SK-N-SH treated with all-trans-retinoic acid at 6 μM for 48 hours (cell line): Measurements from ENCODE around the gene ACAD9.

Experiments
- ATAC-seq: fragments of 200-7000 bp; cut with Tn5 transposase; 3 replicates; pipeline ENCODE4 v1.9.1; 2020; ENCODE audit warnings: mild to moderate bottlenecking, moderate library complexity
- BACH2 ChIP-seq: fragments of 250-450 bp; sonication (Bioruptor Pico); IDR thresholded peaks from 2 replicates; pipeline ENCODE4 v1.9.0; 2021; ENCODE audit warnings: mild to moderate bottlenecking, borderline replicate concordance
- CREB5 ChIP-seq: fragments of 250-450 bp; sonication (Bioruptor Pico); IDR thresholded peaks from 2 replicates; pipeline ENCODE4 v1.5.1; 2020; ENCODE audit warnings: low read depth, mild to moderate bottlenecking, moderate library complexity
- CSDC2 ChIP-seq: fragments of 250-450 bp; sonication (Bioruptor Pico); IDR thresholded peaks from 2 replicates; pipeline ENCODE4 v1.5.0; 2020; ENCODE audit warnings: mild to moderate bottlenecking, moderate library complexity
- ESRRG ChIP-seq: fragments of 250-450 bp; sonication (Bioruptor Pico); IDR thresholded peaks from 2 replicates; pipeline ENCODE4 v1.6.1; 2021; ENCODE audit warnings: mild to moderate bottlenecking
- GLIS3 ChIP-seq: fragments of 250-450 bp; sonication (Bioruptor Pico); IDR thresholded peaks from 2 replicates; pipeline ENCODE4 v1.5.0; 2020; ENCODE audit warnings: mild to moderate bottlenecking, moderate library complexity
- ISL1 ChIP-seq: fragments of 250-450 bp; sonication (Bioruptor Pico); IDR thresholded peaks from 2 replicates; pipeline ENCODE4 v2.1.2; 2022; ENCODE audit warnings: mild to moderate bottlenecking, moderate library complexity
- OSR1 ChIP-seq: fragments of 250-450 bp; sonication (Bioruptor Pico); IDR thresholded peaks from 2 replicates; pipeline ENCODE4 v1.8.0; 2022; ENCODE audit warnings: moderate library complexity, mild to moderate bottlenecking, inconsistent platforms
- RARB ChIP-seq: fragments of 250-450 bp; sonication (Bioruptor Pico); IDR thresholded peaks from 2 replicates; pipeline ENCODE4 v1.8.0; 2021; ENCODE audit warnings: mild to moderate bottlenecking, moderate library complexity
- SNAI2 ChIP-seq: fragments of 250-450 bp; sonication (Bioruptor Pico); IDR thresholded peaks from 2 replicates; pipeline ENCODE4 v1.5.0; 2020; ENCODE audit warnings: mild to moderate bottlenecking, moderate library complexity
- TCF4 ChIP-seq: fragments of 250-450 bp; sonication (Bioruptor Pico); IDR thresholded peaks from 2 replicates; pipeline ENCODE4 v1.8.0; 2021; ENCODE audit warnings: mild to moderate bottlenecking, moderate library complexity, borderline replicate concordance
- TOX ChIP-seq: fragments of 250-450 bp; sonication (Bioruptor Pico); IDR thresholded peaks from 2 replicates; pipeline ENCODE4 v1.8.0; 2021; ENCODE audit warnings: mild to moderate bottlenecking, moderate library complexity, borderline replicate concordance
- ZC3H10 ChIP-seq: fragments of 250-450 bp; sonication (Bioruptor Pico); IDR thresholded peaks from 2 replicates; pipeline ENCODE4 v1.5.1; 2021; ENCODE audit warnings: mild to moderate bottlenecking, moderate library complexity
- ZFP3 ChIP-seq: fragments of 250-450 bp; sonication (Bioruptor Pico); IDR thresholded peaks from 2 replicates; pipeline ENCODE4 v1.5.0; 2020; ENCODE audit warnings: mild to moderate bottlenecking, moderate library complexity
- ZNF70 ChIP-seq: fragments of 450-650 bp; formaldehyde crosslinking; IDR thresholded peaks from 2 replicates; pipeline ENCODE4 v1.5.0; 2020; ENCODE audit warnings: mild to moderate bottlenecking, moderate library complexity
- ZNF8 ChIP-seq: fragments of 450-650 bp; formaldehyde crosslinking; IDR thresholded peaks from 2 replicates; pipeline ENCODE4 v1.5.0; 2020; ENCODE audit warnings: mild to moderate bottlenecking, moderate library complexity
- TF ChIP-seq, protein P1 (sequence below): fragments of 250-450 bp; sonication (Bioruptor Pico); IDR thresholded peaks from 2 replicates; pipeline ENCODE4 v1.8.0; 2021; ENCODE audit warnings: low read depth, mild to moderate bottlenecking, moderate library complexity, borderline replicate concordance
- TF ChIP-seq, protein P2 (sequence below): fragments of 250-450 bp; sonication (Bioruptor Pico); IDR thresholded peaks from 2 replicates; pipeline ENCODE4 v1.5.0; 2020; ENCODE audit warnings: mild to moderate bottlenecking, moderate library complexity
- TF ChIP-seq, protein P3 (sequence below): fragments of 250-450 bp; sonication (Bioruptor Pico); IDR thresholded peaks from 2 replicates; pipeline ENCODE4 v1.8.0; 2020; ENCODE audit warnings: mild to moderate bottlenecking, moderate library complexity, borderline replicate concordance
- TF ChIP-seq, protein P4 (sequence below): fragments of 250-450 bp; sonication (Bioruptor Pico); IDR thresholded peaks from 2 replicates; pipeline ENCODE4 v1.5.1; 2021; ENCODE audit warnings: mild to moderate bottlenecking, moderate library complexity

ACAD9 gene

GRCh38 chr3:128848936-128849335 lies 30.5 kb upstream of the ACAD9 start:
- TF ChIP-seq, protein P1, sequence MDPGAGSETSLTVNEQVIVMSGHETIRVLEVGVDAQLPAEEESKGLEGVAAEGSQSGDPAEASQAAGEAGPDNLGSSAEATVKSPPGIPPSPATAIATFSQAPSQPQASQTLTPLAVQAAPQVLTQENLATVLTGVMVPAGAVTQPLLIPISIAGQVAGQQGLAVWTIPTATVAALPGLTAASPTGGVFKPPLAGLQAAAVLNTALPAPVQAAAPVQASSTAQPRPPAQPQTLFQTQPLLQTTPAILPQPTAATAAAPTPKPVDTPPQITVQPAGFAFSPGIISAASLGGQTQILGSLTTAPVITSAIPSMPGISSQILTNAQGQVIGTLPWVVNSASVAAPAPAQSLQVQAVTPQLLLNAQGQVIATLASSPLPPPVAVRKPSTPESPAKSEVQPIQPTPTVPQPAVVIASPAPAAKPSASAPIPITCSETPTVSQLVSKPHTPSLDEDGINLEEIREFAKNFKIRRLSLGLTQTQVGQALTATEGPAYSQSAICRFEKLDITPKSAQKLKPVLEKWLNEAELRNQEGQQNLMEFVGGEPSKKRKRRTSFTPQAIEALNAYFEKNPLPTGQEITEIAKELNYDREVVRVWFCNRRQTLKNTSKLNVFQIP (CRISPR knock-in tag) = no peak
- TF ChIP-seq CSDC2 (CRISPR knock-in tag) (no peak), SNAI2 (CRISPR knock-in tag) (no peak), GLIS3 (CRISPR knock-in tag) (no peak), ZNF70 (no peak), CREB5 (CRISPR knock-in tag) (no peak), RARB (no peak), ZFP3 (CRISPR knock-in tag) (no peak), TCF4 (no peak), ISL1 (CRISPR knock-in tag) (no peak)
- TF ChIP-seq, protein P2, sequence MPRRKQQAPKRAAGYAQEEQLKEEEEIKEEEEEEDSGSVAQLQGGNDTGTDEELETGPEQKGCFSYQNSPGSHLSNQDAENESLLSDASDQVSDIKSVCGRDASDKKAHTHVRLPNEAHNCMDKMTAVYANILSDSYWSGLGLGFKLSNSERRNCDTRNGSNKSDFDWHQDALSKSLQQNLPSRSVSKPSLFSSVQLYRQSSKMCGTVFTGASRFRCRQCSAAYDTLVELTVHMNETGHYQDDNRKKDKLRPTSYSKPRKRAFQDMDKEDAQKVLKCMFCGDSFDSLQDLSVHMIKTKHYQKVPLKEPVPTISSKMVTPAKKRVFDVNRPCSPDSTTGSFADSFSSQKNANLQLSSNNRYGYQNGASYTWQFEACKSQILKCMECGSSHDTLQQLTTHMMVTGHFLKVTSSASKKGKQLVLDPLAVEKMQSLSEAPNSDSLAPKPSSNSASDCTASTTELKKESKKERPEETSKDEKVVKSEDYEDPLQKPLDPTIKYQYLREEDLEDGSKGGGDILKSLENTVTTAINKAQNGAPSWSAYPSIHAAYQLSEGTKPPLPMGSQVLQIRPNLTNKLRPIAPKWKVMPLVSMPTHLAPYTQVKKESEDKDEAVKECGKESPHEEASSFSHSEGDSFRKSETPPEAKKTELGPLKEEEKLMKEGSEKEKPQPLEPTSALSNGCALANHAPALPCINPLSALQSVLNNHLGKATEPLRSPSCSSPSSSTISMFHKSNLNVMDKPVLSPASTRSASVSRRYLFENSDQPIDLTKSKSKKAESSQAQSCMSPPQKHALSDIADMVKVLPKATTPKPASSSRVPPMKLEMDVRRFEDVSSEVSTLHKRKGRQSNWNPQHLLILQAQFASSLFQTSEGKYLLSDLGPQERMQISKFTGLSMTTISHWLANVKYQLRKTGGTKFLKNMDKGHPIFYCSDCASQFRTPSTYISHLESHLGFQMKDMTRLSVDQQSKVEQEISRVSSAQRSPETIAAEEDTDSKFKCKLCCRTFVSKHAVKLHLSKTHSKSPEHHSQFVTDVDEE (CRISPR knock-in tag) = no peak
- TF ChIP-seq, protein P3, sequence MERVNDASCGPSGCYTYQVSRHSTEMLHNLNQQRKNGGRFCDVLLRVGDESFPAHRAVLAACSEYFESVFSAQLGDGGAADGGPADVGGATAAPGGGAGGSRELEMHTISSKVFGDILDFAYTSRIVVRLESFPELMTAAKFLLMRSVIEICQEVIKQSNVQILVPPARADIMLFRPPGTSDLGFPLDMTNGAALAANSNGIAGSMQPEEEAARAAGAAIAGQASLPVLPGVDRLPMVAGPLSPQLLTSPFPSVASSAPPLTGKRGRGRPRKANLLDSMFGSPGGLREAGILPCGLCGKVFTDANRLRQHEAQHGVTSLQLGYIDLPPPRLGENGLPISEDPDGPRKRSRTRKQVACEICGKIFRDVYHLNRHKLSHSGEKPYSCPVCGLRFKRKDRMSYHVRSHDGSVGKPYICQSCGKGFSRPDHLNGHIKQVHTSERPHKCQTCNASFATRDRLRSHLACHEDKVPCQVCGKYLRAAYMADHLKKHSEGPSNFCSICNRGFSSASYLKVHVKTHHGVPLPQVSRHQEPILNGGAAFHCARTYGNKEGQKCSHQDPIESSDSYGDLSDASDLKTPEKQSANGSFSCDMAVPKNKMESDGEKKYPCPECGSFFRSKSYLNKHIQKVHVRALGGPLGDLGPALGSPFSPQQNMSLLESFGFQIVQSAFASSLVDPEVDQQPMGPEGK (CRISPR knock-in tag) = no peak
- TF ChIP-seq, protein P4, sequence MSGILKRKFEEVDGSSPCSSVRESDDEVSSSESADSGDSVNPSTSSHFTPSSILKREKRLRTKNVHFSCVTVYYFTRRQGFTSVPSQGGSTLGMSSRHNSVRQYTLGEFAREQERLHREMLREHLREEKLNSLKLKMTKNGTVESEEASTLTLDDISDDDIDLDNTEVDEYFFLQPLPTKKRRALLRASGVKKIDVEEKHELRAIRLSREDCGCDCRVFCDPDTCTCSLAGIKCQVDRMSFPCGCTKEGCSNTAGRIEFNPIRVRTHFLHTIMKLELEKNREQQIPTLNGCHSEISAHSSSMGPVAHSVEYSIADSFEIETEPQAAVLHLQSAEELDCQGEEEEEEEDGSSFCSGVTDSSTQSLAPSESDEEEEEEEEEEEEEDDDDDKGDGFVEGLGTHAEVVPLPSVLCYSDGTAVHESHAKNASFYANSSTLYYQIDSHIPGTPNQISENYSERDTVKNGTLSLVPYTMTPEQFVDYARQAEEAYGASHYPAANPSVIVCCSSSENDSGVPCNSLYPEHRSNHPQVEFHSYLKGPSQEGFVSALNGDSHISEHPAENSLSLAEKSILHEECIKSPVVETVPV (CRISPR knock-in tag) = no peak
- ATAC-seq = no peak

DNA sequence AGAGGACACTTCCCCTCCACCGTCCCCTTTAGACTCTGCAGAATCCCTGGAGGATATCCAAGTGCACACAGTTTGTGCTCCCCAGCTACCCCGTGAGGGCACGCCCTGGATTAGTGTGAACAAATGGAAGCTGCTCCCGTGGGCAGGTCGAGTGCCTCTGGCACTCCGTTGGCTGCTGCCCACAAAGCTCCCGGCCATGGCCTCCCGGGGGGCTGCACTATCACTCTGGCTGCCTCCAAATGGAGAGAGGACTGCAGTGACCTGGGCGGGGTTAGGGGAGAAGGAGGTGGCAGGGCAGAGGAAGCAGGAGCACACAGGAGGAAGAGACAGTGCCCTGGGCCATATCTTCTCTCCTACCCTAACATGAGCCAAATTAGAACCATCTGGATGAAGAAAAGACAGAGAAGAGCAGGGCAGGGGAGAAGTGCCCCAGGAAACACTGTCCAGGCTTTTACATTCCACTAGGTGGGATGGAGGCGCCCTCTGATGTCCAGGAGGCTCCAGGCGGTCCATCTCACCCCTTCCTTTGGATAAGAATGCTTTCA lies 29.4 kb upstream of the ACAD9 start:
- ATAC-seq = peak; percentile 39
- no peak for TF ChIP-seq ZC3H10 (CRISPR knock-in tag)
- TF ChIP-seq TCF4 = peak; percentile 32; the same call in 1 of the 2 replicates

DNA sequence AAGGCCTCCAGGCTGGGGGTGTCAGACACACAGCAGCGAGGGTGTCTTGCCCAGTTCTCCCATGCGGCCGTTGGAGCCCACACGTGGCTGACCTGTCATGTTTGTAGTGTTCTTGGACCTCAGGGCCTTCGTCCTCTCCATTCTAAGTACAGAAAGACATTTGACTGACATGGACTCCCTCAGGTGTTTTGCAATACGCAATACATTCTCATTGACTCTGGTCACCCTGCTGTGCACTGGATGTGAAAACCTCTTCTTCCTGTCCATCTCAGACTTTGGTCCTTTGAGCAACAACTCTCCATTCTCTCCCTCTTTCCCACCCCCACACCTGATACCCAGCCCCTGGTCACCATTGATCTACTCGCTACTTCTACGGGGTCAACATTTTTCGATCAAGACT lies 28.9 kb upstream of the ACAD9 start:
- ATAC-seq = no peak
- TF ChIP-seq BACH2 (CRISPR knock-in tag) (no peak), RARB (no peak), ZNF8 (CRISPR knock-in tag) (no peak), ZFP3 (CRISPR knock-in tag) (no peak)
- TF ChIP-seq, protein P3 (CRISPR knock-in tag) = no peak

- ATAC-seq = no peak
- TF ChIP-seq ZNF8 (CRISPR knock-in tag) (no peak), ESRRG (CRISPR knock-in tag) (no peak), TOX (CRISPR knock-in tag) (no peak), OSR1 (no peak), GLIS3 (CRISPR knock-in tag) (no peak), ZFP3 (CRISPR knock-in tag) (no peak)
- TF ChIP-seq, protein P3 (CRISPR knock-in tag) = no peak
Observed at GRCh38 chr3:128851601-128852000, 27.8 kb upstream of the ACAD9 start.
